Measurements from ENCODE around the gene HGD. TPM values are rescaled to one million over a fixed set of nuclear protein-coding genes. Genes with fewer than 3 reads are reported as not detected.
"Not testable (repeated sequence)": the region's sequence is repeated elsewhere in the genome, so short reads cannot be mapped to it uniquely, and the experiment has no call there.

HGD gene
- total RNA-seq, 1 donor from 2014 or later, result 18.1 TPM

DNA sequence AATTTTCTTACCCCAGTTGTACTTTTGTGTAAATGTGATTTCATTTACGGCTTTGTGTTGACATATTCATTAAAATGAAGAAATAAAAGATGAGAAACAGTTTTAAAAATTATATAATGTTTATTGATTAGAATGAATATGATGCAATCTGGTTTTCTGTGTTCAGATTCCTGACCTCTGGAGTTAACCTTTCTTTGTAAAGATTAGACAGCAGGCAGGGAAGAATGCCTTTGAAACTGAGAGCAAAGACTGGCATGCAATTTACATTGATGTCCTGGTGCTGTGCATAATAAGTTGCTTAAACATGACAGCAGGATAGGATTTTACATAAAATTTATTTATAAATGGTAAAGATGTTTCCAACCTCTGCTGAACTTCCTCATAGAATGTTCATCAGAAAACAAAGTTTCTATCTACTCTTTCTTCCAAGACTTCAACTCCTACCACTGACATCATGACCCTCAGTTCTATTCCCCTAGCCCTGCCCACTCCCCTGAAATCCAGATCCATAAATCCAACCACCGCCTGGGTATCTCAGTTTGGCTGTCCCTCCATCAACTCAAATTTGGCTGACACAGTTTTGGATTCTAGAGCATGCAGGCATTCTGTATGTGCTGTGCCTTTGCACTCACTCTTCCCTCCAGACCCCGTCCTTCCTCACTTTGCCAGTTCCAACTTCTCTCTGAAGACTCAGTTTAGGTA lies 1.7 kb downstream of the HGD start:
- no peak for DNase-seq (ENCODE audit: low read depth)
- TF ChIP-seq, protein P1, sequence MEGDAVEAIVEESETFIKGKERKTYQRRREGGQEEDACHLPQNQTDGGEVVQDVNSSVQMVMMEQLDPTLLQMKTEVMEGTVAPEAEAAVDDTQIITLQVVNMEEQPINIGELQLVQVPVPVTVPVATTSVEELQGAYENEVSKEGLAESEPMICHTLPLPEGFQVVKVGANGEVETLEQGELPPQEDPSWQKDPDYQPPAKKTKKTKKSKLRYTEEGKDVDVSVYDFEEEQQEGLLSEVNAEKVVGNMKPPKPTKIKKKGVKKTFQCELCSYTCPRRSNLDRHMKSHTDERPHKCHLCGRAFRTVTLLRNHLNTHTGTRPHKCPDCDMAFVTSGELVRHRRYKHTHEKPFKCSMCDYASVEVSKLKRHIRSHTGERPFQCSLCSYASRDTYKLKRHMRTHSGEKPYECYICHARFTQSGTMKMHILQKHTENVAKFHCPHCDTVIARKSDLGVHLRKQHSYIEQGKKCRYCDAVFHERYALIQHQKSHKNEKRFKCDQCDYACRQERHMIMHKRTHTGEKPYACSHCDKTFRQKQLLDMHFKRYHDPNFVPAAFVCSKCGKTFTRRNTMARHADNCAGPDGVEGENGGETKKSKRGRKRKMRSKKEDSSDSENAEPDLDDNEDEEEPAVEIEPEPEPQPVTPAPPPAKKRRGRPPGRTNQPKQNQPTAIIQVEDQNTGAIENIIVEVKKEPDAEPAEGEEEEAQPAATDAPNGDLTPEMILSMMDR (conservative IDR thresholded peaks at IDR 0.05; ENCODE audit: low read depth, low read length), result no peak
- H3K4me3 ChIP-seq (ENCODE audit: low read depth, low read length), result peak overlapping the region; percentile 70

DNA sequence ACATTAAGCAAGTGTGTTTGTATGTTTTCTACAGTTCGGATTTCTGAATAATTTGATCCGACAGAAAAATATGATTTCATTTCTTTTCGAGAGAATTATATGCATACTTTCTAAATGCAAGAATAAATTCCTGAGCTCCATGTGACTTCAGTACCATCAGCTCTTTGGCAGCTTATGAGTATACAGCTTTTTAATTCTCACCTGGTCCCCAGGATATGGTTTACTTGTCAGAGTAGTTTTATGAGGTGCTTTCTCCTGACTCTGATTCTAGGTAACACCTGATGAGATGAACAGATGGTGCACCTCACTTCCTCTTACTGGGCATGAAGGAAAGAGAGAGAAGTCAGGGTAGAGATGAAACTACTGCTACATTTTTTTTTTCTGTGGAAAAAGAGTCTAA lies 3.1 kb downstream of the HGD start:
- peak overlapping the region; percentile 70 for H3K4me3 ChIP-seq (ENCODE audit: low read depth, low read length)

DNA sequence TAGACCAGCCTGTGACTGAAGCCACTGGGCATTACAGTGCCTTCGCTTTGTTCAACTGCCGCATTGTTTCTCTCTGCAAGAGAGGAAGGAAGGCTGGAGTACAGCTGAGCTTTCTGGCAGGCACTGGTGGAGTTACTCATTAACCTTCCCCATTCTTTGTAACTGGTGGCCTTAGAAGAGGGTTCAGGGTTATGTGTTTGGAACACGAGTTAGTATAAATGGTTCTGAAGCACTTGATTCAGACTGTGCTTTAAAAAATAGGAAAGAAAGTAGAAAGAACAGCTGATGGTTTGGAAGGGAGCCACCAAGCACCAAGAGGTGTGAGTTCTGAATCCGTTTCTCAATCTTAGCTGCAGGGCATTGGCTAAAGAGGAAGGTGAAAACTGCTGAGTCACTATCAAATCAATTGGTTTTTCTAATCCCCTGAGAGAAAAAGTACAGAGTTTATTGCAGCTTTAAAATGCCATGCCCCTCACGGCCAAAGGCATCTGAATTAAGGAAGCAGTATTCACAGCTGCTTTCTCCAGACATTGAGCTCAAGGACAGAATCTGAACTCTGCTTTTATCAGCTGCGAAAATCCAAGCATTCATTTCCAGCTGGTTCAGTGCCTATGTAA lies 3.6 kb downstream of the HGD start:
- TF ChIP-seq, protein P1 (conservative IDR thresholded peaks at IDR 0.05; ENCODE audit: low read depth, low read length), result no peak
- peak overlapping the region; percentile 70 for H3K4me3 ChIP-seq (ENCODE audit: low read depth, low read length)
- DNase-seq (ENCODE audit: low read depth), result peak; percentile 98

More for the DNA sequence above, 3.1 kb downstream of the HGD start:
- TF ChIP-seq, protein P1 (conservative IDR thresholded peaks at IDR 0.05; ENCODE audit: low read depth, low read length), result no peak
- DNase-seq (ENCODE audit: low read depth), result no peak

DNA sequence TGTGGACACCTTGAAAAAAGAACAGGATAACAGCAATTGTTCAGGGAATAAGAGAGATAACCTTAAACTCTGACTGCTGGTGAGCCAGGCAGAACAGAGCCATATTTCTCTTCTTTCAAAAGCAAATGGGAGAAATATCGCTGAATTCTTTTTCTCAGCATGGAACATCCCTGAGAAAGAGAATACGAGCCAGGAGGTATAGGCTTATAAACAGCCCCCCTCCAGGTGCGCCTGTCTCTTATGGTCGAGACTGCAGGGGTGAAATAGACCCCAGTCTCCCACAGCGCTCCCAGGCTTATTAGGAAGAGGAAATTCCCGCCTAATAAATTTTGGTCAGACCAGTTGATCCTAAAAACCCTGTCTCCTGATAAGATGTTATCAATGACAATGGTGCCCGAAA lies 4.8 kb downstream of the HGD start:
- not testable (repeated sequence) for H3K4me3 ChIP-seq (ENCODE audit: low read depth, low read length); DNase-seq (ENCODE audit: low read depth)

DNA sequence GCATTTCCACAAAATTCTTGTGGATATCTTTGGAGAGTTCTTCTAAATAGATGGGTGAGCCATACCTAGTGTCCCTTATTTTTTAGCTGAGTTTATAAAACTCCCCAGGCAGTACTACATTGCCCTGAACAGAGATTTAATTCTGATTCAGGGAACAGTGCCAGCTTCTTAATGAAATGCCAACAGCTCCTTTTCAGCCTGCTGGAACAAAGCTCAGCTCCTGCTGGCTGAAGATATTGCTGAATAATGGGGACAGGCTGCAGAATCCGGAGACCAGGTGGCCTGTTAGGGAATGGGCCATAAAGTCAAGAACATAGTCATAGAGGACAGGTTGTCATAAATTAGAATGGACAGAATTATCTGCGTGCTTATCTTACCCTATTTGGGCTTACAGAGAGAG lies 8.9 kb downstream of the HGD start:
- TF ChIP-seq, protein P1 (conservative IDR thresholded peaks at IDR 0.05; ENCODE audit: low read depth, low read length), result no peak
- DNase-seq (ENCODE audit: low read depth), result no peak
- H3K4me3 ChIP-seq (ENCODE audit: low read depth, low read length), result no peak overlapping the region

DNA sequence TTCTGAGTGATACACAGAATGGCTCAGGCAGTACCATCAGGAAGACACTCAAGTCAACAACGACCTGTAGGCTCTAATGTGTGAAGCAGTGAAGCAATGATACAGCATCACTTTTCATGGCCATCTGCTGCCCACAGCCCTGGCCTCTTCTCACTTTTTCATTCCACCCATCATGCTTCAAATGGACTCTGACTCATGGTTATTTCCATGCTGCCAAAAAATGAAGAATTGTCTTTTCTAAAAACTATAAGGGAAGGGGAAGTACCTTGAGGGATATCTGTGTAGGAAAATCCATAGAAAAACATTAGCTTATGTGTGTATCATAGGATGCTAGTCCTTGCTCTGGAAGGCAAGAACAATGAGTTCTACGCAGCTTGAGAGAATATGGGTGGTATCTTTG lies 11.5 kb downstream of the HGD start:
- TF ChIP-seq, protein P1 (conservative IDR thresholded peaks at IDR 0.05; ENCODE audit: low read depth, low read length), result no peak
- no peak overlapping the region for H3K4me3 ChIP-seq (ENCODE audit: low read depth, low read length)
- no peak for DNase-seq (ENCODE audit: low read depth)

- H3K4me3 ChIP-seq (ENCODE audit: low read depth, low read length), result no peak overlapping the region
- TF ChIP-seq, protein P1 (conservative IDR thresholded peaks at IDR 0.05; ENCODE audit: low read depth, low read length), result no peak
- no peak for DNase-seq (ENCODE audit: low read depth)
Measured at GRCh38 chr3:120664926-120665325, 17.1 kb downstream of the HGD start.

Measured in epithelial cell of proximal tubule (primary cell).